H4 (cell line): ENCODE results near the gene CHN1. TPM values are rescaled to one million over a fixed set of nuclear protein-coding genes. Genes with fewer than 3 reads are reported as not detected.

Experiments used
- DNase-seq: peaks from one replicate; pipeline ENCODE4 v3.0.0-alpha.2; 2015; ENCODE audit warnings: low spot score
- total RNA-seq: library from RNA; depleted of rRNA; stranded (reverse); fragments of >200 nt; shearing (Covaris generic); gene quantifications from 2 replicates; pipeline ENCODE4 v1.2.3, GENCODE V29; 2014

Gene CHN1
- total RNA-seq, 1 experiment from 2014 or later, result 18.5 TPM

DNA sequence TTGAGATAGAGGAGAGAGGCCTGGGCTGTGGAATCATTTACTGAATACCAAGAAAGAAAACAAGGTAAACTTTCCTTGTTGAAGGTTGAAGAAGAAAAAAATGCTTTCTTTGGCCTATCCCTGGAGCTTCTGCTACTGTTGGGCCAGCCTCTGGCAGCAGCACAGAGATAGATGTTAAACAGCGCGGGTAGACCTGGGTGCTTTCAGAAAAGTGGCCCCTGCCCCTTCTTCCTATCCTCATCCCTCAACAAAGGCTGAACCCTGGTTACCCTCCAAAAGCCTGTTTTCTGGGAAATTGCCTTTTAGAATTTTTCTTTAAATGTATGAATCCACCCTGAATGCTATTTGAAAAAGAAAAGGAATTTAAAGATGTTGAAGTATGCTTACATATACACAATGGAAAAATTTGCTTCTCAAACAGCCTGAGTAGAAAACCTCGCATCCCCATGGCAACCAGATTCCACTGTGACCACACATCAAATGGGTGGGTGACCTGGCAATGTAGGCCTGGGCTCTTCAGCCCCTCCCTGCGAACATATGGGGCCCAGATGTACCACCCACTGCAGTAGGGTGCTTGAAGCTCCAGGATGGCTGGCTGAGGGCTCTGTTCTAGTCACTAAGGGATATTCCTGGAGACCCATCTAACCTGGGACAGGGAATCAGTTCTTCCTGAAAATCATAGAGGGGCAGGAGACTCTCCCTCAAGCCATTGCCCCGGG lies 217.5 kb downstream of the CHN1 start:
- peak; percentile 90 for DNase-seq

GRCh38 chr2:174786066-174786725 lies 219.0 kb downstream of the CHN1 start:
- no peak for DNase-seq

DNA sequence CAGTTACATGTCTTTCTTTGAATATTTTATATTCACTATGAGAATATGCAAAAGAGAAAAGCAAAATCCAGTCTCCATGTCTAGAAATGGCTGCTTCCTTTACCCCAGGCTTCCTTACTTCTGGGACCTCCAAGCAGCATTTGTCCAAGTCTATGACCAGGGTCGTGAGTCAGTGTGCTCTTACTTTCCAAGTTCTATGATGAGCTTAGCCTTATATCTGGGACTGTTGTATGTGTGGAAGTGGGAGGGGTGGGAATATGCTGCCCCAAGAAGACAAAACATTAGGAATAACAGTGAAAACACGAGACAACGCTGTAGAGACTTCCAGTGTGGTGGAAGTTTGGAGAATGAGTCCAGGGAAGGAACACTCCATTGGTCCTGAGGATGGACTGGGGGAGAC lies 219.7 kb downstream of the CHN1 start:
- no peak for DNase-seq

DNA sequence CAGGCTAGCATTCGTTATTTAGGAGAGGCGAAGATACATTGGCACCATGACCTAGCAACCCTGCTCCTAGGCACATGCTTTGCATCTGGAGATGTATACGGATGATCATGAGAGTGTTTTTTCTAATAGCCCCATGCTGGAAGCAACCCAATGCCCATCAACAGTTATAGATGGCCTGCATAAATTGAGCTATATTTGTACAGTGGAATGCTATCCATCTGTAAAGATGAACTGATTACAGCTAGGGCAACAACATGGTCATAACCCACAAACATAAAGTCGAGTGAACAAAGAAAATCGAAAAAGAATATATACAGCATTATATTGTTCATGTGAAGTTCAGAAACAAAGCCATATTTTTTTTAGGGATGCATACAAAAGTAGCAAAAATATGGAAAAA lies 220.3 kb downstream of the CHN1 start:
- DNase-seq, result no peak

DNA sequence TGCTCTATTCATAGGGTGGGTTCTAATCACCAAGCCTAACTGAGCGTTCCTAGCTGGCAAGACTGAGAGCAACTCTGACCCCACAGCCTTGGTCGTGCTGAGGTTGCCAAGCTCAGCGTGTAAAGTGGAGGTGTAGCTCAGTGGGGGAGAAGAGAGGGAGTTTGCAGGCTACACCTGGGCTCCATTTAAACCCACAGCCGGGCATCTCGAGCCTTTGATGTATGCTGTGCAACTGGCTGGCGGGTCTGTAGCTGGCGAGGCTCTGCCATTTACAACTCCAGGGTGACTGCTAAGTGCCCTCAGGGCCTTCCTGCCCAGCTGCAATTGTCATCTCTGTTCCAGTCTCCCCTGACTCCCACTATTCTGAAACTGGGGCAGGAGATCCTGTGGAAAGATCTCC lies 220.9 kb downstream of the CHN1 start:
- no peak for DNase-seq

DNA sequence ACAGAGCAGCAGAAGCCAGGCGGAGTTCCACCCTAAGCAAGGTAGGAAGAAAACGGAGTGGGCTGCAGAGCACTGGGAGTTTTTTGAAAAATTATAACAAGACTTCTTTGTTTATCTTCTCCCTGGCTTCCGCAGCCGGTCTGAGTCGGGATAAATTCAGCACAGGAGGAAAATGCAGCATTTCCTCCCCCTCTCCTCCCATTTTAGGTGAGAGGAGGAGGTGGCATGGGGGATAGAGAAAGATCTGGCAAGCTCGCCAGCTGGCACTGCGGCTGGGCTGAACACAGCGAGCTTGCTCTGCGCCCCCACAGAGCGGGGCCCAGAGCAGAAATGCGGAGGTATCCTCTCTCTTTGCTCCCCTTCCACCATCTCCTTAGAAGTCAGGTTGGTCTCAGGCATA lies 223.2 kb downstream of the CHN1 start:
- no peak for DNase-seq

- DNase-seq, result no peak
Observed at GRCh38 chr2:174781298-174781697, 223.9 kb downstream of the CHN1 start.

DNA sequence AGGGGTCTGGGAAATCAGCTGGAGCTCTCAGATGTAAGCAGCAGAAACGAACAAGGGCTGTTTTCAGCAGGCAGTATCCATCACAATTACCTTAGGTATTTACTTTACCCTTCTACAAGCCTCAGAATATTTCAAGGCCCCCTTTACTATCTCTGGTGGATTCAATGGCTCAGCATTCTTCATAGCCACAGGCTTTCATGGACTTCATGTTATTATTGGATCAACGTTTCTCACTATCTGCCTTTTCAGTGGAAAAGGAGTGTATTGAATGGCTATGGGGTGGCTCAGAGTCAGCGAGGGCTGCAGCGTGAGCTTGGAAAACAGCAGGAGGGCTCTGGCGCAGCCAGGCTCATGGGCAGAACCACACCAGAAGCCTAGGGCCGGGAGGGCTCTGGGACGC lies 224.3 kb downstream of the CHN1 start:
- no peak for DNase-seq

GRCh38 chr2:174780191-174780840 lies 224.9 kb downstream of the CHN1 start:
- DNase-seq, result no peak

DNA sequence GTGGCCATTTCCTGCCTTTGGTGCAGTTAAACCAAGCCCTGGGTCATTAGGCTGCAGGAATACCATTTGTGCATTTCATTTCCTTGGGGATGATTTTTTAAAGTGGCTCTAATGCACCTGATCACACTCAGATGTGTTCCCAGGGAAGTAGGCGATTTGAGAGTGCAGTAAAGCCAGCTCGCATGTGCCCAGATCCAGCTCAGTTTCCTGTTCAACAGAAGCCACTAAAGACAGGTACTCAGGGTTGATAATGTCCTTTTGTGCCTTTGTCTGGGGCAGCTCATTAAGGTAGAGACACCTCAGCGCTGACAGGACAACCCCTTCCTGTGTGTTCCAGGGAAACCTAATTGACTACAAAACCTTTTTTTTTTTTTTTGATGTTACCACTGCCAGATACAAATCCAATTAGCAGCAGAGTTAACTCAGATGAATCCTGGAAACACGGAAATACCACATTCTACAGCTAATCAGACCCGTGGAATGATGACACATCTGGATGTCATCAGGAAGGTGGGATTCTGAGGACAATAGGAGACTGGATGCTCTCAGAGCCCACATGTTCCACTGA lies 225.7 kb downstream of the CHN1 start:
- no peak for DNase-seq

- DNase-seq, result peak; percentile 97
Observed at GRCh38 chr2:174778085-174778981, 226.8 kb downstream of the CHN1 start.

DNA sequence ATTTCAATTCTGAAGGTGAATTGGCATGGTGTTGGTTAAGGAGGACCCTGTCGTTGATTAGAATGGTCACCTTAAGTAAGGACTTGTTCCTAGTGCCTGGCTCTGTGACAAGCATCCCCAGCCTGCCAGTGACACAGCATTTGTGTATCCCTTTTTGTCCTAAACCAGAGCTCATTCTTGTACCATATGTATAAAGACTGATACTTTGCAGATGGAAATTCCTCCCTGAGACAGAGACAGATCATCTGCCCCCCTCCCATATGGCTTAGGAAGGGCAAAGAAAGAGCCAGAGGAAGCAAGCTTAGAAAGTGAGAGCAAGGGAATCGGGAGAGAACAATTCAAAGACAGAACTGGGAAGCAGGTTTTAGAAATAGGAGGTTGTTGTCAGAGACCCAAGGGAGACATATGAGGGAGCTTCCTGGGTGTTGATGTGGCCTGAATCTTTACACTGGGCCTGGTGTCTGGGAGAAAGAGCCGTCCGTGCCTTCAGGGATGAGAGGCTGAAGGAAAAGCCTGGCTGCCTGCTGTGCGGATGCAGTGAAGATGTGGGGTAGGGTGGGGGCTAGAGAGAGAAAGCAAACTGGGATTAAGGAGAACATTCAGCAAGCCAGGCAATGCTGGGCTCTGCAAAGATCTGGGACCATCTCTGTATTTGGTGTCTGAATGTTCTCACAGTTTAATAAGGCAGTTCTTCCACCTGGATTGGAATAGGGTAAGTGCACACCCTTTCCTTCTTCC lies 227.7 kb downstream of the CHN1 start:
- no peak for DNase-seq

- no peak for DNase-seq
Observed at GRCh38 chr2:174776675-174777074, 228.5 kb downstream of the CHN1 start.

- DNase-seq, result no peak
Observed at GRCh38 chr2:174776223-174776622, 229.0 kb downstream of the CHN1 start.

GRCh38 chr2:174775571-174775980 lies 229.6 kb downstream of the CHN1 start:
- DNase-seq, result no peak

DNA sequence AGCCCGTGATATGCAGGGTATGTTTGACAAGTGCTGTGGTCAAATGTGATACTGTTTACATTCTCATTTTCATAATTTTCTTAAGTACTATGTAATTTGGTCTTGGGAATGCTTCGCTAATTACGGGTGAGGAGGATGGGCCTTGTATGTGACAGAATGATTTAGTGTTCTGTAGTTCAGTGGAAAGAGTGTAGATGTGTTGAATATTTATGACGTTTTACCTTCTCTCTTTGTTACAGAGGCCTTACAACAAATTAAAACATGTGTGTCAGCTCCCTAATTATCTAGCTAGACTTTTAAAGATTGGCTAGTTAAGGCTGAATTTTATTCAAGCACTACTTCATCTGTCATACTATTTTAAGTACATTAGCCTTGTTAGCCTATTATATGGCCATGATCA lies 230.3 kb downstream of the CHN1 start:
- DNase-seq, result no peak

- no peak for DNase-seq
Observed at GRCh38 chr2:174773215-174773614, 232.0 kb downstream of the CHN1 start.

GRCh38 chr2:174772472-174772801 lies 232.7 kb downstream of the CHN1 start:
- DNase-seq, result no peak

GRCh38 chr2:174771631-174772471 lies 233.3 kb downstream of the CHN1 start:
- DNase-seq, result peak; percentile 70

DNA sequence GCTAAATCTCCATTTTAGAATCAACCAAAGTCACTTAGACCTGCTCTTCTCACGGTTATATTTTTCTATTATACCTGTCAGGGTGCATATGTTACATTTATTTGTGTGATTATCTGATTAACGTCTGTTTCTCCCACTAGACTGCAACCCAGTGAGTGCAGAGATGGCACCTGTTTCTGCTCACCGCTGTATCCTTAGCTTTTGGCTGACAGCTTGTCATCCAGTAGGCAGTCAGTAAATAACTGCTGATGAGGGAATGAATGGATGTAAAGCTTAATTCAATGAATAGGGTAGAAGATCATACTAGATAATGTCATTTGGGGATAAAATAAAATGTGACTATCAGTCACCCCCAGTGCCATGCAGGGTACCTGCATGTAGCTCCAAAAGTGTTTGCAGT lies 234.0 kb downstream of the CHN1 start:
- no peak for DNase-seq
